ENCODE data around the gene TRMT10B. TPM values are rescaled to one million over a fixed set of nuclear protein-coding genes. Genes with fewer than 3 reads are reported as not detected.

The TRMT10B gene
- total RNA-seq, 1 donor from 2014 or later, result 0.53 TPM

DNA sequence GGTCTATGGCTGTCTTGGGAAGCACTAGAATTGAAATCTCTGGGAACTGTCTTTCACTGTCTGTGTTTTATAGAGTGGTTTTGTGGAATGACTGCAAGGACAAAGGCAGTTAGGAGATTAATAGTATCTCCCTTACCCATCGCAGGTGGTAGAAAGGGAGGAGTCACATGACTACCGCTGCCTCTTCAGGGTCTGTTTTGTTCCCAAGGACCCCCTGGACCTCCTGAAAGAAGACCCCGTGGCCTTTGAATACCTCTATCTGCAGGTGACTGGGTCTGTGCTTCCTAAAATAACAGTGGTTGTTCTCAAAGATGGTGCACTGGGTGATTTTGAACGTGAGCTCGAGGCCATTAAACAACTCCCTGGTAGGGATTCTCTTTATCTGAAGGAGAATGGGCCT, 22.8 kb upstream of the TRMT10B start:
- Histone ChIP-seq H3K9me3 (no peaks in the 10 kb centered on the region), H3K36me3 (no peaks in the 10 kb centered on the region), H3K4me3 (no peak overlapping the region), H3K27ac (no peak overlapping the region), H3K27me3 (no peaks in the 10 kb centered on the region), H3K4me1 (no peaks in the 10 kb centered on the region)
- DNase-seq (ENCODE audit: low spot score in 2 of 2), result no peak
- TF ChIP-seq, protein P1, sequence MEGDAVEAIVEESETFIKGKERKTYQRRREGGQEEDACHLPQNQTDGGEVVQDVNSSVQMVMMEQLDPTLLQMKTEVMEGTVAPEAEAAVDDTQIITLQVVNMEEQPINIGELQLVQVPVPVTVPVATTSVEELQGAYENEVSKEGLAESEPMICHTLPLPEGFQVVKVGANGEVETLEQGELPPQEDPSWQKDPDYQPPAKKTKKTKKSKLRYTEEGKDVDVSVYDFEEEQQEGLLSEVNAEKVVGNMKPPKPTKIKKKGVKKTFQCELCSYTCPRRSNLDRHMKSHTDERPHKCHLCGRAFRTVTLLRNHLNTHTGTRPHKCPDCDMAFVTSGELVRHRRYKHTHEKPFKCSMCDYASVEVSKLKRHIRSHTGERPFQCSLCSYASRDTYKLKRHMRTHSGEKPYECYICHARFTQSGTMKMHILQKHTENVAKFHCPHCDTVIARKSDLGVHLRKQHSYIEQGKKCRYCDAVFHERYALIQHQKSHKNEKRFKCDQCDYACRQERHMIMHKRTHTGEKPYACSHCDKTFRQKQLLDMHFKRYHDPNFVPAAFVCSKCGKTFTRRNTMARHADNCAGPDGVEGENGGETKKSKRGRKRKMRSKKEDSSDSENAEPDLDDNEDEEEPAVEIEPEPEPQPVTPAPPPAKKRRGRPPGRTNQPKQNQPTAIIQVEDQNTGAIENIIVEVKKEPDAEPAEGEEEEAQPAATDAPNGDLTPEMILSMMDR (IDR thresholded peaks at IDR 0.05), result no peak
- intact Hi-C loops (cut with DNase I), result no loop called here

DNA sequence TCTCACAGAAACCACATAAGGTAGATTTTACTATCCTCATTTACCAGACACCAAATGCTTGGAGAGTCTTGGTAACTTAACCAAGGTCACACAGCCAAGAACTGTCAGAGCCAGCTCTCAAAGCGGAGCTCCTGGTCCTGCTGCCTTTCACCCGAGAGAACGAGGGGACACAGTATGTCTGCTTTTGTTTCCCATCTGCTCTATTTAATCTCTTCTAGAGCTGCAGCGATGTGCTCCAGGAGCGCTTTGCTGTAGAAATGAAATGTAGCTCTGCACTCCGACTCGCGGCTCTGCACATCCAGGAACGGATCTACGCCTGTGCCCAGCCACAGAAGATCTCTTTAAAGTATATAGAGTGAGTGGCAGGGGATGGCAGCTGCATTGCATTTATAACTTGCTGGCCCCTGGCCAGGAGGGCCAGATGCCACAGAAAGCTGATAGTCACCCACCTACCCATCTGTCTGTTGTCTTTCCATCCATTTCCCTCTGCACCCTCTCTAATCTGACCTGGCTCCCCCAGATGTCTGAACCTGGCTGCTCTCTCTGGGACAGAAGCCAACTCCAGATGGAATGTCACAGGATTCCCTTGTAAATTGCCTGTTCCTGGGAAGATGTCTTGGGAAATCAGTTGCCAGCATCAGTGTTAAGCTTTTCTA, 21.4 kb upstream of the TRMT10B start:
- intact Hi-C loops (cut with DNase I), result no loop called here
- Histone ChIP-seq H3K4me1 (no peaks in the 10 kb centered on the region), H3K9me3 (no peaks in the 10 kb centered on the region), H3K36me3 (no peaks in the 10 kb centered on the region), H3K27me3 (no peaks in the 10 kb centered on the region), H3K27ac (no peak overlapping the region), H3K4me3 (no peak overlapping the region)
- no peak for DNase-seq (ENCODE audit: low spot score in 2 of 2)
- TF ChIP-seq, protein P1 (IDR thresholded peaks at IDR 0.05), result no peak

DNA sequence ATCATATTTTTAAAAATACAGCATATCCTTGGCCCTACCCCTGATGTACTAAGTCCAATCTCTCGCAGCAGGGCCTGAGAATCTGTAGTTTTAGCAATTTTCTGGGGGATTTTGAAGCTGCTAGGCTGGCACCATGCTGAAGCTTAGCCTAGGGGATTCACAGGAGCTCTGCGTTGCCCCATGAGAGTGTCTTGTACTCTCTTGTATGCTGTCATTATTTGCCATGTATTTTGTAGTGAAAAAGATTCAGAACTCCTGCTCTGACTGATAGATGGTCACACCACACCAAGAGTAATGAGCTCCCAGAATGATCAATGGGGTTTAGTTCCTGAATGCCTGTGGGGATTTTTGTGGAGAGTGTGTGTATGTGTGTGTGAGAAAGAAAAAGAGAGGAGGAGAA, 20.7 kb upstream of the TRMT10B start:
- H3K36me3 ChIP-seq, result no peaks in the 10 kb centered on the region
- no peak overlapping the region for H3K4me3 ChIP-seq
- intact Hi-C loops (cut with DNase I), result no loop called here
- H3K27ac ChIP-seq, result no peak overlapping the region
- H3K9me3 ChIP-seq, result no peaks in the 10 kb centered on the region
- H3K27me3 ChIP-seq, result no peaks in the 10 kb centered on the region
- DNase-seq (ENCODE audit: low spot score in 2 of 2), result no peak
- TF ChIP-seq, protein P1 (IDR thresholded peaks at IDR 0.05), result no peak
- H3K4me1 ChIP-seq, result no peaks in the 10 kb centered on the region

DNA sequence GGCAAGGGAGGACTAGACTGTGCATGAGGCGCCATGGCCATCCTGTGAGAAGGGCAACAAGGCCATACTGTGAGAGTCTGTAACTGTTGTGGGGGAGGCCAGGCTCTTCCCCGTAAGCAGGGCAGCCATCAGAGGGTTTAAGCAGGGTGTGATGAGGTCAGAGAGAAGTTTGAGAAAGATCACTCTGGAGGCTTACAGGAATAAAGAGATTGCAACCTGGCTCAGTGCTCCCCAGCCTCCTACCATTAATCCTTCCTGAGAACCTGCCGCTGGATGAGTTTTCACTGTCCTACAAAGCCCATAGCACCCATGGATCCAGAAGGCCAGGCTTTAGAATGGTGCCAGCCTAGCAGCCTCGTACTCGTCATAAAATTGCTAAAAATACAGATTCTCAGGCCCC, 14.4 kb upstream of the TRMT10B start:
- no peaks in the 10 kb centered on the region for H3K4me1 ChIP-seq
- TF ChIP-seq, protein P1 (IDR thresholded peaks at IDR 0.05), result no peak
- H3K4me3 ChIP-seq, result no peak overlapping the region
- H3K27me3 ChIP-seq, result no peaks in the 10 kb centered on the region
- intact Hi-C loops (cut with DNase I), result no loop called here
- no peak for DNase-seq (ENCODE audit: low spot score in 2 of 2)
- H3K36me3 ChIP-seq, result no peaks in the 10 kb centered on the region
- no peak overlapping the region for H3K27ac ChIP-seq
- H3K9me3 ChIP-seq, result no peaks in the 10 kb centered on the region

DNA sequence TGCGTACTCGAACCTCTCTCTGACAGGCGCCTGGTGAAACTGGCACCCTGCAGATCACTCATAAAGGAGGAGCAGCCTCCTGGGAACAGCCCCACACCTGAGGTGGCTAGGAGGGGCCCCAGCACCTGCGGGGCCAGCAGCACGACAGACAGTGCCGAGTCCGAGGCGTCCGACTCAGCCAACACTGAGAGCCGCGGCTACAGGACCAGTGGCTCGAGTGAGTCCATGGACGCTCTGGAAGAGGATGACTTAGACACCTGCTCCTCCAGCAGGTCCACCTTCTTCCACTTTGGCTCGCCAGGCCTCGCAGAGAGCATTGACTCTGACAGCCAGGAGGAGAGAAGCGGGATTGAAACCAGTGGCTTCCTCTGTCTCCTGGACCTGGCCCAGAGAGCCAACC, 13.5 kb upstream of the TRMT10B start:
- intact Hi-C loops (cut with DNase I), result loop anchor here (10.0 kb wide), 2 partner anchors 625 to 655 kb away; partner anchors contain the start of gene ALDH1B1
- Histone ChIP-seq H3K27me3 (no peaks in the 10 kb centered on the region), H3K4me3 (no peak overlapping the region), H3K9me3 (no peaks in the 10 kb centered on the region), H3K27ac (no peak overlapping the region), H3K4me1 (no peaks in the 10 kb centered on the region), H3K36me3 (no peaks in the 10 kb centered on the region)
- TF ChIP-seq, protein P1 (IDR thresholded peaks at IDR 0.05), result no peak
- no peak for DNase-seq (ENCODE audit: low spot score in 2 of 2)

Measured in ascending aorta (tissue), 2 donors.